ENCODE data around the gene PRKN. TPM values are rescaled to one million over a fixed set of nuclear protein-coding genes. Genes with fewer than 3 reads are reported as not detected.

The PRKN gene
- total RNA-seq, 2 donors from 2014 or later, result 3.3 to 4.8 TPM

DNA sequence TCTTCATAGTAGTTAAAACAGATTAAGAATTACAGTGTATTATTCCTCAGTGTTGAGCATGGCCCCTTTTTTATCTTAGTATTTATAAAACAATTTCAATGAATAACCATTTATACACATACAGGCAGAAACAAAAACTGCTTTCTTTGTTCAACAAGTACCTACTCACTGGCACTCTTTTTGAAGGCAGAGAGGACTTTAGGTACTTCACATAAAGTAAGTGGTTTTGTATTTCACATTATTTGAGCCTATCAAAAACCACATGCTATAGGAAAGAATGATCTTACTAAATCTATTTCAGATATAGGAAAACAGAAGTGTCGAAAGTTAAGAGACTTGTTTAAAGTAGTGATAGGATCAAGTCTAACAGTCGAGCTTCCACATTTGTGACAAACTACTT lies 73.8 kb downstream of the PRKN start:
- H3K27me3 ChIP-seq (ENCODE audit: control insufficient read depth, insufficient read depth, low read length, poor library complexity, severe bottlenecking), result no peaks in the 10 kb centered on the region
- H3K9ac ChIP-seq (ENCODE audit: extremely low read depth, low read length, poor library complexity, severe bottlenecking), result no peak overlapping the region
- no peaks in the 10 kb centered on the region for H3K9me3 ChIP-seq (ENCODE audit: control insufficient read depth, low read length)
- Mint-ChIP-seq H3K27ac (no peak overlapping the region), H3K27me3 (ENCODE audit: insufficient read depth) (no peaks in the 10 kb centered on the region), H3K9me3 (no peaks in the 10 kb centered on the region), H3K36me3 (ENCODE audit: low read depth) (no peaks in the 10 kb centered on the region), H3K4me3 (no peak overlapping the region), H3K4me1 (no peaks in the 10 kb centered on the region)
- DNase-seq, result no peak
- TF ChIP-seq, protein P1, sequence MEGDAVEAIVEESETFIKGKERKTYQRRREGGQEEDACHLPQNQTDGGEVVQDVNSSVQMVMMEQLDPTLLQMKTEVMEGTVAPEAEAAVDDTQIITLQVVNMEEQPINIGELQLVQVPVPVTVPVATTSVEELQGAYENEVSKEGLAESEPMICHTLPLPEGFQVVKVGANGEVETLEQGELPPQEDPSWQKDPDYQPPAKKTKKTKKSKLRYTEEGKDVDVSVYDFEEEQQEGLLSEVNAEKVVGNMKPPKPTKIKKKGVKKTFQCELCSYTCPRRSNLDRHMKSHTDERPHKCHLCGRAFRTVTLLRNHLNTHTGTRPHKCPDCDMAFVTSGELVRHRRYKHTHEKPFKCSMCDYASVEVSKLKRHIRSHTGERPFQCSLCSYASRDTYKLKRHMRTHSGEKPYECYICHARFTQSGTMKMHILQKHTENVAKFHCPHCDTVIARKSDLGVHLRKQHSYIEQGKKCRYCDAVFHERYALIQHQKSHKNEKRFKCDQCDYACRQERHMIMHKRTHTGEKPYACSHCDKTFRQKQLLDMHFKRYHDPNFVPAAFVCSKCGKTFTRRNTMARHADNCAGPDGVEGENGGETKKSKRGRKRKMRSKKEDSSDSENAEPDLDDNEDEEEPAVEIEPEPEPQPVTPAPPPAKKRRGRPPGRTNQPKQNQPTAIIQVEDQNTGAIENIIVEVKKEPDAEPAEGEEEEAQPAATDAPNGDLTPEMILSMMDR (conservative IDR thresholded peaks at IDR 0.05), result no peak
- H3K36me3 ChIP-seq (ENCODE audit: control insufficient read depth, insufficient read depth, low read length), result no peaks in the 10 kb centered on the region
- no peak overlapping the region for H3K27ac ChIP-seq (ENCODE audit: low read depth, low read length)
- WGBS, 2 experiments (ENCODE audit: insufficient coverage in 1 of 2, insufficient read length in 1 of 2), result 71 to 93% methylated on average over 2 of the region's 2 CpGs
- H3K4me1 ChIP-seq (ENCODE audit: control insufficient read depth, insufficient read depth, low read length), result no peaks in the 10 kb centered on the region
- H3K4me3 ChIP-seq (ENCODE audit: low read length), result no peak overlapping the region

DNA sequence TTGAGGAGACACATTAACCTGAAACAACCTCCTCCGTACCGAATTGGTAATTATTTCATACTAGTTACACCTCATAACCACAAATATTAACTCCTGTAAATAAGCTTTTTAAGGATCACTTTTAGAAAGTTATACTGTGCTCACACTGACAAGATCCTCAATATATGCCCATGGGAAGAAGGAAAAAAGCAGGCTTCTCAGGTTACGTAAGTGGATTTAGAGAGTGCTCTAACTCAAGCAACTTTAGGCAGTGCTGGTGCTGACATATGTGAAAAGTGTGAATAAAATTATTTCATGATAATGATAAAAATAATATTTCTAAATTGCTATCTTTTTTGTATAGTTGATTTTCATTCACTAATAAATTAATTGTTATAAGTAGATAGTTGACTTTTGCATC lies 76.1 kb downstream of the PRKN start:
- H3K9me3 ChIP-seq (ENCODE audit: control insufficient read depth, low read length), result no peaks in the 10 kb centered on the region
- Mint-ChIP-seq H3K4me3 (no peak overlapping the region), H3K27ac (no peak overlapping the region), H3K4me1 (no peaks in the 10 kb centered on the region), H3K27me3 (ENCODE audit: insufficient read depth) (no peaks in the 10 kb centered on the region), H3K9me3 (no peaks in the 10 kb centered on the region), H3K36me3 (ENCODE audit: low read depth) (no peaks in the 10 kb centered on the region)
- H3K4me3 ChIP-seq (ENCODE audit: low read length), result no peak overlapping the region
- H3K27me3 ChIP-seq (ENCODE audit: control insufficient read depth, insufficient read depth, low read length, poor library complexity, severe bottlenecking), result no peaks in the 10 kb centered on the region
- 79 to 100% methylated on average over 3 of the region's 3 CpGs for WGBS, 2 experiments (ENCODE audit: insufficient coverage in 1 of 2, insufficient read length in 1 of 2)
- H3K27ac ChIP-seq (ENCODE audit: low read depth, low read length), result no peak overlapping the region
- DNase-seq, result no peak
- no peaks in the 10 kb centered on the region for H3K36me3 ChIP-seq (ENCODE audit: control insufficient read depth, insufficient read depth, low read length)
- no peaks in the 10 kb centered on the region for H3K4me1 ChIP-seq (ENCODE audit: control insufficient read depth, insufficient read depth, low read length)
- TF ChIP-seq, protein P1 (conservative IDR thresholded peaks at IDR 0.05), result no peak
- no peak overlapping the region for H3K9ac ChIP-seq (ENCODE audit: extremely low read depth, low read length, poor library complexity, severe bottlenecking)

GRCh38 chr6:162649271-162649670 lies 78.3 kb downstream of the PRKN start:
- Mint-ChIP-seq H3K4me3 (no peak overlapping the region), H3K27me3 (ENCODE audit: insufficient read depth) (no peaks in the 10 kb centered on the region), H3K27ac (no peak overlapping the region), H3K36me3 (ENCODE audit: low read depth) (no peaks in the 10 kb centered on the region), H3K9me3 (no peaks in the 10 kb centered on the region), H3K4me1 (no peaks in the 10 kb centered on the region)
- no peaks in the 10 kb centered on the region for H3K27me3 ChIP-seq (ENCODE audit: control insufficient read depth, insufficient read depth, low read length, poor library complexity, severe bottlenecking)
- no peak for DNase-seq
- 71 to 93% methylated on average over 1 to 3 of the region's 3 CpGs for WGBS, 2 experiments (ENCODE audit: insufficient coverage in 1 of 2, insufficient read length in 1 of 2)
- no peaks in the 10 kb centered on the region for H3K36me3 ChIP-seq (ENCODE audit: control insufficient read depth, insufficient read depth, low read length)
- no peak overlapping the region for H3K9ac ChIP-seq (ENCODE audit: extremely low read depth, low read length, poor library complexity, severe bottlenecking)
- TF ChIP-seq, protein P1 (conservative IDR thresholded peaks at IDR 0.05), result no peak
- no peak overlapping the region for H3K4me3 ChIP-seq (ENCODE audit: low read length)
- H3K4me1 ChIP-seq (ENCODE audit: control insufficient read depth, insufficient read depth, low read length), result no peaks in the 10 kb centered on the region
- H3K27ac ChIP-seq (ENCODE audit: low read depth, low read length), result no peak overlapping the region
- H3K9me3 ChIP-seq (ENCODE audit: control insufficient read depth, low read length), result no peaks in the 10 kb centered on the region

Measured in endodermal cell (in vitro differentiated cells).